GM18867 (cell line): Measurements from ENCODE around the gene CAMSAP2.

Source experiments
- ATAC-seq: cut with Tn5 transposase; IDR thresholded peaks from one replicate; pipeline ENCODE4 v1.9.1; 2021; ENCODE audit warnings: mild to moderate bottlenecking, moderate library complexity; ENCODE audit not compliant: unreplicated experiment

The CAMSAP2 gene

DNA sequence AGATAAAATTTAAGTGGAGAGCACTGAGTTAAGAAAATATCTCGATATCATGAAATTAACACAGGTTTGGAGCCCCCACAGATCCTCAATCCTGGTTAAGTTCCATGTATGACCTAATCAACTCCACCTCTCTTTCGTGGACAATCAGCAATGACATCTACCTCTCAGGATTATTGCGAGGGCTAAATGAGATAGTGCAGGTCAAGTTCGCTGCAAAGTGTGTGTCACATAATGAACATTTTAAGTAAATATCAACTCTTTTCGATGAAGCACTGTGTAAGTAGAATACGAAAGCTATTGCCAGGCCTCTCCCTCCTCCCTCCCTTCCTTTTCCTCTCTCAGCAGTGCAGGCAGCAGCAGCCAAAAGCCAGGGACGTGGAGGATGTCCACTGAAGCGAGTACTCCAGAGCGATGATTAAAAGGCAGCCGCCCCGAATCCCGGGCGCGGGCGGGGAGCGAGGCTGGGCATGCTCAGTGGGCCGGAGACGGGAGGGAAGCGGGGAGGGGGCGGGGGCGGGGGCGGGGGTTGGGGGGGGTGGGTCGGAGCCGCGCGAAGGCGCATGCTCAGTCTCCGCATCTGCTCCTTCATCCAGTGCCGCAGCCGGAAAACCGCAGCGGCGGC lies at the start of gene CAMSAP2:
CAMSAP2 (plus strand) TSS at position 567 of the 622 bp plus-strand sequence. CDS start 935 bp downstream, outside the sequence.
- ATAC-seq, result peak; percentile 37

DNA sequence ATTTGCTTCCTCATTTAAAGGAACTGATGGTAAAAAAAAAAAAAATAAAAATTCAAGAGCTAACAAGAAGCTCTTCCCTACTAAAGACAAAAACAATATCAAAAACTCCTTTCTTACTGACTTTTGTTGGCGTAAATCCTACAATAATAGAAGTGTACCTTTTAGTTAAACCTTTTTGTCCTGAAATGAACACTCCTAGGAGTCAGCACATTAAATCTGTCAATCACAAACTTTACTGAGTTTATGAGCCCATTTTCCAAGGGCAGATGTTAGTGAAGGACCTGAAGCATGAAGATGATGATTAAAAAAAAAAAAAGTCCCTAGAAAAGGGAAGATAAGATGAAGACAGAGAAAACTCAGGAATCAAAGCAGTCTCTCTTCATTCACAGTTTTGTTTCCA lies 46.4 kb upstream of the CAMSAP2 start:
- ATAC-seq, result no peak

DNA sequence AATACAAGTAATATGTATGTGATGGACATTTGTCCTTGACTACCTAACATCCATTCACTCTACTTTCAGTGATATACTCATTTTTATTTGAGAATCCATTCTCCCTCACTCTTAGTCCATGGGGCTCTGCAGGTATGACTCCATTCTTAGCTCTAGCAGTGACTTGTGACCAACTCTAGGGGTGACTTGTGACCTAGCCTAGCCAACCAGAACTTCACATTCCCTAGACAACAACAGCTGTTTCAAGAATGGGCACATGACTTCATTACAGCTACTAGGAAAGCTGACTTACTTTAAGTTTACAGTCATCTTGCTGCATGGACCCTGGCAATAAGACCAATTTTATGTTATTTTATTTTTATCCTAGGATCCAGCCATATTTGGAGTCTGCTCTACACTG lies 45.4 kb upstream of the CAMSAP2 start:
- no peak for ATAC-seq

- ATAC-seq, result no peak
Measured at GRCh38 chr1:200694738-200695137, 44.0 kb upstream of the CAMSAP2 start.

GRCh38 chr1:200699871-200700270 lies 38.8 kb upstream of the CAMSAP2 start:
- no peak for ATAC-seq

DNA sequence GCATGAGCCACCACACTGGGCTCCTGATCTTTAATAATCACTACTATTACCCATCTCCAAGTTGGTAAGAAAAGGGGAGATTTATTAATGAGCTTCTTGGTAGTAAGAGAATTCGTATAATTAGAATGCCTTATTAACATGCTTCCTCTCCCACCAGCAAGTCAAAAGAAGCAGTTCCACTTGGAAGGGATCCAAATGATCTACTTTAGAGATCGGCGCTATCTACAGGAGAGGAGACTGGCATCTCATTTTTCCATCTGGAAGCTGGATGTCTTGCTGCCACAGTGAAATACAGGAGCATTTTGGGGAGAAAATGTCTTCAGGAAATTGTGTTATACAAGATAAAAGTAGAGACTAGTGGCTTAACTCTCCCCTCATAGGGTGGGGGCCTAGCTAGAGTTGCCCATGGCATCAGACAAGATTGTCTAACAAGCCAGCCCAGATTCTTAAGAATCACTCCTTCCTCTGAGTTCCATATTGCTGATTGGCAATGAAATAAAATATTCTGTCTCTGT lies 33.6 kb upstream of the CAMSAP2 start:
- no peak for ATAC-seq

DNA sequence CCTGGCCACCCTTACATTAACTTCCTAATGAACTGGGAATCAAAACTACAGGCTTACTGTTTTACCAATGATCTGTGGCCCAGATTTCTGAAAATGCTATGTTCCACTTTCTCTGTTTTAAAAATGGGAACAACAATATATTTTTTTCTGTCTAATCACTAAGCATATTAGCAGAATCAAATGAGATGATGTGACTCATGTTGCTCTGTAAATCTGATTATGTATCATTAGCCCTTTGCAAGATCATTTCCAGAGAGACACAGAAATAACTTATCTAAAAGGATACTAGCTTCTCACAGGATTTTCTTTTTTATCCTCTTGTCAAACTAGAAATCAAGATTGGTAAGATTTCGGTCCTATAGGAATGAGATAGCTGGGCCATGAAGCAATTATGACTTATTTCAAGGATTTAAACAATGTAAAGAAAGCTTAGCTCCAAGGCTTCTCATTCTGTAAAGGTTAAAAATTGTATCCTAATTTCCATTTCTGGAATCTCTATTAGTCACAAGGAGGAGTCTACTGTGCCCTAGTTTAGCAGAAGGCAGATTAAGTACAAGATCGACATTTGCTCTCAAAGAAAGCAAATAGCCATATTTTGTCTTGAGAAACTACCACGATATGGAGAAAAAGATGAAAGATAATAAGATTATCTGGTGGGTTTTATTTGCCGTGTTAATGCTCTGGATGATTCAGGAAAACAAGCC lies 32.4 kb upstream of the CAMSAP2 start:
- no peak for ATAC-seq

- ATAC-seq, result peak; percentile 58
Measured at GRCh38 chr1:200707116-200707515, 31.6 kb upstream of the CAMSAP2 start.

DNA sequence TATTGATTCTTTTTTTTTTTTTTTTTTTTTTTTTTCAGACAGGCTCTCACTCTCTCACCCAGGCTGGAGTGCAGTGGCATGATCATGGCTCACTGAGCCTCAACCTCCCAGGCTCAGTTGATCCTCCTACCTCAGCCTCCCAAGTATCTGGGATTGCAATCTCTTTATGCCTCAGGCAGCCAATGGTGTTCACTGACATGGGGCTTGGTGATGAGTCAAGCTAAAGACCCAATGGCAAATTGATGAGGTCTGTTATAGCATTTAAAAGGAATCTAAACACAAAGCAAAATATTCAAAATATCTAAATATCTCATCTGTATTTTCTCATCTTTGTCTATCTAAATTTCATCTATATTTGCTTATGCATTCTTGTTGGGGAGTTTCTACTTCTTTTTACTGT lies 30.5 kb upstream of the CAMSAP2 start:
- ATAC-seq, result no peak

DNA sequence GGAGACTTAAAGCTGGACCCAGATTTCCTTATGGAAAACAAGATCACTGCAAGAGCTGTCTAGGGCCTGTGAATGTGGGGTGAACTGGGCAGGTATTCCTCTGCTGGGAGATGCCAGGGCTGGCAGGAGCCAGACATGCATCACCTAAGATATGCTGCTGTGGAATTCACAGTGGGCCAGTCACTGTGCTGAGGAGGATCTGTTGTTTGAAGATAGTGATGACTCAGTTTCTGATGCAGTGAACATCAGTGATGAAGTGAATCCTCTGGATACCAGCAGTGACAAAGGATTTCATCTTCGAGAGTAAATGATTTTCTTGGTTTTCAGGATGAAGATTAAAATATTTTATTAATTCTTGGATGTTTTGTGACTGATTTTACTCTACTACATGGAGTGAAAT lies 29.9 kb upstream of the CAMSAP2 start:
- ATAC-seq, result no peak

GRCh38 chr1:200710166-200710565 lies 28.5 kb upstream of the CAMSAP2 start:
- no peak for ATAC-seq

GRCh38 chr1:200714504-200715187 lies 24.0 kb upstream of the CAMSAP2 start:
- ATAC-seq, result no peak

GRCh38 chr1:200720199-200720598 lies 18.5 kb upstream of the CAMSAP2 start:
- no peak for ATAC-seq

GRCh38 chr1:200724064-200724463 lies 14.6 kb upstream of the CAMSAP2 start:
- no peak for ATAC-seq

DNA sequence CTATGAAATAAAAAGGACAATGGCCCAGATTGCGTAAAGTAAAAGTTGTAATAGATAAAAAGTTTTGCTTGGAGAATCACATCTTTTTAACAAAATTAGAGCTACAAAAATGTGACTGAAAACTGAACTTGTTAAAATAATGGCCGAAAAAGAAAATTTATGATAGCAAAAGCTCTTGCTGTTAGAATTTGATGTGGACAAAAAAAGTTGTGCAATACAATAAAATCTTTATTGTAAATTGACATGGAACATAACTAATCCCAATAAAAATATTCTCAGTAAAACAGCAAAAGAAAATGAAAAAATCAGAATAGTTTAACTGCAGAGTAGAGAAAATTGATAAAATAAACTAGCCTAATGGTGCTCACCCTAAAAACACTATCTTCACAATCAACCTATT lies 11.4 kb upstream of the CAMSAP2 start:
- ATAC-seq, result no peak

DNA sequence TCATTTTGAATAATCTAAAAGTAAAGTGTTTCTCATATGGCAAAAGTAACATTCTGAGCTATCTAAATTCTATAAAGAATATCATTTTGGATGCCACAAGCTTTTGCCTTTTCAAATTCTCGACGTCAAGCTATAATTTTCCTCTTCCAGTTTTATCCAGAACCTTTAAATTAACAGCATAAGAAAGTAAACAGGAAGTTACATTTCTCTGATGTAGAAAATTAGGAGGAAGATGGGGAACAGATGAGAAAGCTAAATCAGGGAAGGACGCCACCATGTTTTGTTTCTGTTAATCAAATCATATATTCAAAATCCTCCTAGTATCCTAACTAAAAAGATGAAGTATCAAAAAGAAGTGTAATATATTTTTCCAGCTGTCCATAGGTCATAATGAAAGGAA lies 8.8 kb upstream of the CAMSAP2 start:
- ATAC-seq, result no peak

GRCh38 chr1:200731654-200732332 lies 6.9 kb upstream of the CAMSAP2 start:
- no peak for ATAC-seq

- ATAC-seq, result no peak
Measured at GRCh38 chr1:200732438-200732837, 6.3 kb upstream of the CAMSAP2 start.

GRCh38 chr1:200733907-200734306 lies 4.8 kb upstream of the CAMSAP2 start:
- ATAC-seq, result no peak

- no peak for ATAC-seq
Measured at GRCh38 chr1:200737647-200738291, 924 bp upstream of the CAMSAP2 start.
